D341Med (cell line): ENCODE data around the gene MALRD1.

ENCODE experiments used
- DNase-seq: peaks from one replicate; pipeline ENCODE4 v3.0.0; 2012; ENCODE audit warnings: low spot score

The MALRD1 gene

DNA sequence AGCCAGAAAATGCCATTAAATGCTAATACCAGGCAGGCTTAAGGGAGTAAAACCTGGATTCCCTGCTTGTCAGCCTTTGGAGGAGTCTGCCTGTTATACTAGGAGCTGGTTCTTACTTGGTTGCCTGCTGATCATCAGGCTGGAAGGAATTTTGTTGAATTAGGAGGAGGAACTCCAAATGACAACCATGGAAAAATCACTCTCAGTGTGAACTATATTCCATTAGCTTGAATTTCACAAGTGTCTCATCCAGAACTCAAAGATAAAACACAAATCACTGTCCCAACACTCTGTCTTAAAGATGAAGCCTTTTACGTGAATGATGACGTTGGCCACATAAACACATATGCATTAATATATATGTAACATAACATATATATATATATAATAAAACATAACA, 528.8 kb downstream of the MALRD1 start:
- DNase-seq = no peak

DNA sequence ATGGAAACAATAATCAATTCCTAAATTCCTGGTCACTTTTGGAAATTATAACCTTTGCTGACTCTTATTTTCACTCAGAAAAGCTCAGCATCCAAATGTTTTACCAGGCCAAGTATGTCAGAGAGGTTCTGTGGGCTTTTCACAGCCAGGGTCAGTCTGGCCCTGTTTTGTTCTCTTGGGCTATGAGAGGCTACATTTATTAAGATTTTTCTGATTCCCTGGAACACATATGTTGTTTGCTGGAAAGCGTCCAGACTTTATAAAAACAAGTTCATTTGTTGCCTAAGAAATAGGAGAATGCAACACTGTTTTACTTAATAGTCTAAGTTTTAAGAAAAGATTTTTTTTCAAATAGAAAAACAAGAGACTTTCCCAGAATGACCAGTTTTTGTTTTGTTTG, 529.2 kb downstream of the MALRD1 start:
- no peak for DNase-seq

DNA sequence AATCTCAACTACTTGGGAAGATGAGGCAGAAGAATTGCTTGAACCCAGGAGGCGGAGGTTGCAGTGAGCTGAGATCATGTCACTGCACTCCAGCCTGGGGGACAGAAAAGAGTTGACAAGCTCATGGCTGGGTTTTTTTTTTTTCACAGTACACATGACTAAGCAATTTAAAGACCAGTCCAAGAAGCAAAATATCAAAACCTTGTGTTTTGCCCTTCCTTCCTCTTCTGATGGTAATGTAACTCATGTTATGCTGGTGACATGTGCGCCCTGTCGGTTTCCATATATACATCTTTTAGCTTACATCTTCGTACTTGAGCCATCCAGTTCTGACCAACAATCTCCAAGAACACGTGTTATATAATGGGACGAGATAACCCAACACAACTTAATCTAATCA, 530.0 kb downstream of the MALRD1 start:
- no peak for DNase-seq

GRCh38 chr10:19579761-19580545, 531.4 kb downstream of the MALRD1 start:
- no peak for DNase-seq

DNA sequence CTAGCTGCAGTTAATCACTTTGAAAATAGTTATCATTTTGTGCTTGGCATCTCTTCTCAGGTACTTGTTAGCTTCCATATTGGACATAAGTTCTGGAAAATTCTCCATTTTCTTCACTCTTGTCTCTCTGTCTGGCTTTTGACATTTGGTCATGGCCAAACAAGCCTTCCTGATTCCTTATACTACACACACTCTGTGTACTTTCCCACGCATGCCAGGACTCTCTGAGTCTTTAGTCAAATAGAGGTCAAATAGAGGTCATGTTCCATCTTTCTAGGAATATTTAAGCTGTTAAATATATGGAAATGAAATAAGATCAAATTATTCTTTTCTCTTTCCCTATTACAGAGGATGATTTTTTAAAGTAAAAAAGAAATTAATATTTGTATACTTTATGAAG, 532.1 kb downstream of the MALRD1 start:
- DNase-seq = no peak

- no peak for DNase-seq
These were observed 540.0 kb downstream of the MALRD1 start for GRCh38 chr10:19588608-19589007.

- DNase-seq = no peak
These were observed 543.7 kb downstream of the MALRD1 start for GRCh38 chr10:19592276-19592675.

GRCh38 chr10:19595212-19595845, 546.7 kb downstream of the MALRD1 start:
- DNase-seq = no peak

GRCh38 chr10:19605806-19606205, 557.2 kb downstream of the MALRD1 start:
- DNase-seq = no peak

DNA sequence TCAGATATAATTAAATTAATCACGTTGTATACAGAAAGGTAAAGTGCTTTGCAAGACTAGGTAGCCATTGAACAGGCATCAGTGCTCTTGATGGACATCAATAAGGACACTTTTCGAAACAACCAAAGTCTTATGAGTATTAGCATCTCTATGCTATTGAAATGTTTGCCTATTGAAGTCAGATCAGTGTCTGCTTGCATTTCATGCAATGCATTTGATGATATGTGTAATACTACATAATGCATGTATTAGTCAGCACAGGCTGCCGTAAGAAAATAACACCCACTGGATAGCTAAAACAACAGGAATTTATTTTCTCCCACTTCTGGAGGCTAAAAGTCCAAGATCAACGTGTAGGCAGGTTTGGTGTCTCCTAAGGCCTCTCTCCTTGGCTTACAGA, 558.4 kb downstream of the MALRD1 start:
- DNase-seq = no peak

GRCh38 chr10:19611775-19612174, 563.2 kb downstream of the MALRD1 start:
- no peak for DNase-seq

GRCh38 chr10:19616966-19617365, 568.4 kb downstream of the MALRD1 start:
- DNase-seq = no peak

- no peak for DNase-seq
These were observed 572.2 kb downstream of the MALRD1 start for GRCh38 chr10:19620811-19621210.

GRCh38 chr10:19623321-19623720, 574.7 kb downstream of the MALRD1 start:
- DNase-seq = no peak

DNA sequence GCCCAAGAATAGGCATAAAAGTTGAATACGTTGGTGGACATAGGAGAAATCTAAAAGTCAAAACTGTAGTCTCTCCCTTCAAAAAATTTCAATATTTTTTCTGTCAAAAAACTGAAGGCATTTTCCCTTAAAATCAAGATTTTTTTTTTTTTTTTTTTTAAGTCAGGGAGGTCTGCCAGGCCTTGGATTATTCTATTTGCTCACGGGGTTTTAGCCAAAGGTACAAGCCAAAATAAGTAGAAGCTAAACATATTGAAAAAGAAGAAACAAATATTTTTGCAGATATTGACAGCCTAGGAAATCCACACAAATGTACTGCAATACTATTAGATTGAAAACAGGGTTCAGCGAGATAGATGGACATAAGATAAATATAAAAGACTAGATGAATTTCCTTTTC, 577.6 kb downstream of the MALRD1 start:
- no peak for DNase-seq

- no peak for DNase-seq
These were observed 580.4 kb downstream of the MALRD1 start for GRCh38 chr10:19628767-19629560.

DNA sequence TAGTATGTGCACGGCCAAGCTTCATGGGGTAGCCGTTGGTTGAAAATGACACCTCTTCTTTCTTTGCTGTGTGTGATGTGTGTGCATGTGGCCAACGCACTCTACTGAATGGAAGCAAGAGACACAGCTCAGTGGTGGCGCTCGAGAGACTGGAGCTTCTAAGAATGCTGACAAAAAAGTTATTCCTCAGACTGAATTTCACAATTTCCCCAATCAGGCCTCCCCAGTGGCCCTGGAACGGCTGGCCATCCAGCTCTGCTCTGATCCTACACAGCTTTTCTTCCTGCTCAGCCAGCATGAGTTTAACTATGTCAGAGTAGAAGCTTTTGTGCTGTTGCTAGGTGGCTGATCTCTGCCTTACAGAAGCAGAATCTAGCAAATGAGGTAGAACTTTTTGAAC, 581.0 kb downstream of the MALRD1 start:
- DNase-seq = no peak

GRCh38 chr10:19634163-19634562, 585.6 kb downstream of the MALRD1 start:
- DNase-seq = no peak

DNA sequence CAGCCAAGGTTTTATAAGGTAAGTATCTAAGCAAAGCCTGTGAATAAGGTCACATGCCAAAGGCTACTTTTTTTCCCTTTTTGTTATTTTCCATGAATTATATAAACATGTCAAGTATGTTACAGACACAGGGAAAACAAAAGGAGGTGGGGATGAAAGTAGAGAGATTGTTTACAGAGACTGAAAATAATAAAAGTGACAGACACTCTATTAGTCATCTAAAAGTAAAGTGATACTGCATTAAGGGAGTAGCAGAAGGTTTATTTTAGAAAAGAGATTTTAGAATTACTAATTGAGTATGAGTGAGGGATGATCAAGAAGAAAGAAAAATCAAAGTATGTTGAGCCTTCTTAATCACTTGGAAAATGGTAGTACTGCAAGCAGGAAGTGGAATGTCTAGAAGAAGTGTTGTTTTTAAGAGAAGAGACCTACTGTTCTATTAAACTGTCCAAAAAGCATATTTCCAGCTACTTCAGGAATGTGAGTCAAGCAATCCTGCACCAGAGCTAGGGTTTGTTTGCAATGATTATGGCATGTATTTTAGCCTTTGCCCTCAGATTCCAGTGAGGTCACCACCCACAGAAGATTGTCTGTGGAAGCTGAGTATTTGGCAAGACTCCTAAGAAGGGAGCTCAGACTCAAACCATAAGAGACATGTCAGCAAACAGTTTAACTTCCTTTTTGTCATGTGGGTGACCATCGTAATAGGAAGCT, 589.7 kb downstream of the MALRD1 start:
- DNase-seq = no peak

DNA sequence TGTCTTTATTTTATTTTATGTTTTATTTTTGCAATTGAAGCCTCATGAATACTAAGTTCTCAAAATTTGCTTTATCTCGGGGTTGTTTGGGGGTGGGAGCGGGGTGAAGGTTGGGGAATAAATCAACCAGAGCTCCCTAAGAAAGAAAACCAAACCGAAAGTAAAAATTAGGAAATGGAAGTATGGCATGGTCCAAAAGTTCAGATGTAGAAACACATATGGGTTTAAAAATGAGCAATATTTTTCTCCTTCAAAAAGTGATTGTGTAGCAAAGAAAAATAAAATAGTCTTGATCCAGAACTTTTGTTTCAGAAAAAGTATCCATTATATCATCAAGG, 590.3 kb downstream of the MALRD1 start:
- no peak for DNase-seq

DNA sequence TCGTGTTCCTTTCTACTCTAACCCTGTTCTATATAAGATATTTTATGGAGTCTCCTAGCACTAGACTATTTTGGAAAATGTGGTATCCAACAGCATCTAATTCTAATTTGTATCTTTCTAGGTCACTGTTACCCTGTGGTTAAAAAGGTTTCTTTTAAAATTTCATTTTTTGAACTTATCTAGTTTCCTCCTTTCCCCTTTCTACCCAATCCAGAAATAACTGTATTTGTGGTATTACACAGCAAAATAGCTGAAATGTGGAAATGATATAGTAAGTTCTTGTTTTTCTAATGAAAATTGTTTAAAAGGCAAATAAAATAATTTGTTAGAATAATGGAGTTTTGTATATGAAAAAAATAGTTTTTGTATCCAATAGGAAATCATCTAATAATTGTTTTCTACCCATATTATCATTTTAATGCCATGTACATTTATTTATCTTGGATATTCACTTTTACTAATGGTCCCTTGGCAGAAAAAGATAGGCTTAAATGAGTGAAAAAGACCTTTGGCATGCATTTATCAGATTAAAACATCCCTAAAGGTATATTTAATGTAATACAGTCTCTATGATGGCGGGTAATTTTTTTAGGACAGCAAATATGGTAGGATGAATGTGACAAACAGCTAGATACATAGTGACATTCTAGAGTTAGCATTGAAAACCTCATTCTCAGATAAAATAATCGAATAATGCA, 592.1 kb downstream of the MALRD1 start:
- DNase-seq = no peak

DNA sequence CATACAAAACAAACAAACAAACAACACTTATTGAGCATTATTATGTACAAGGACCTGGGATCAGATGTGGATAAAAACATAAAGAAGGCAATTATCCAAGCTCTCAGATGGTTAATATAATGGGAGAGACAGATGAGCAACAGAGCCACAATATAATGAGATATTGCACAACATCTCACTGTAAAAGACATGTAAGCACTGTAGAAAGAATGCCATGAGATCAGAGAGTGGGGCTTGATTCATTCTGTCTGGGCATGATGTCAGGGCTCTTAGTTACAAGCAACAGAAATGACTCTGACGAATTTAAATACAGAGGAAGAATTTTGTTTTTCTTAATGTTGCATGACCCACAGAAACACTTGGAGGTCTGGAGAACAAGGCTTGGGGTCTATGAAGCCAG, 602.9 kb downstream of the MALRD1 start:
- no peak for DNase-seq
